Transverse colon (tissue), 4 donors: ENCODE results near the gene ZNF205.

Experiments used
- CTCF ChIP-seq, 5 experiments: fragments of 200-600 bp in 3 of 5; fragments of 450-650 bp in 2 of 5; sonication (generic) in 3 of 5; IDR thresholded peaks; 1 replicate in 2 of 5; 2 replicates in 3 of 5; pipeline ENCODE4 v1.5.1; 2016 to 2017; ENCODE audit warnings: antibody characterized with exemption in 5 of 5, inconsistent platforms in 3 of 5, mild to moderate bottlenecking in 2 of 5, moderate library complexity in 1 of 5
- POLR2A ChIP-seq: fragments of 450-650 bp; IDR thresholded peaks from one replicate; pipeline ENCODE4 v1.6.1; 2016; ENCODE audit warnings: antibody characterized with exemption, mild to moderate bottlenecking, moderate library complexity
- POLR2AphosphoS5 ChIP-seq, 3 donors: sonication (generic); formaldehyde crosslinking; IDR thresholded peaks; one replicate each; pipeline ENCODE4 v1.6.1; 2016; ENCODE audit warnings: antibody characterized with exemption in 3 of 3

DNA sequence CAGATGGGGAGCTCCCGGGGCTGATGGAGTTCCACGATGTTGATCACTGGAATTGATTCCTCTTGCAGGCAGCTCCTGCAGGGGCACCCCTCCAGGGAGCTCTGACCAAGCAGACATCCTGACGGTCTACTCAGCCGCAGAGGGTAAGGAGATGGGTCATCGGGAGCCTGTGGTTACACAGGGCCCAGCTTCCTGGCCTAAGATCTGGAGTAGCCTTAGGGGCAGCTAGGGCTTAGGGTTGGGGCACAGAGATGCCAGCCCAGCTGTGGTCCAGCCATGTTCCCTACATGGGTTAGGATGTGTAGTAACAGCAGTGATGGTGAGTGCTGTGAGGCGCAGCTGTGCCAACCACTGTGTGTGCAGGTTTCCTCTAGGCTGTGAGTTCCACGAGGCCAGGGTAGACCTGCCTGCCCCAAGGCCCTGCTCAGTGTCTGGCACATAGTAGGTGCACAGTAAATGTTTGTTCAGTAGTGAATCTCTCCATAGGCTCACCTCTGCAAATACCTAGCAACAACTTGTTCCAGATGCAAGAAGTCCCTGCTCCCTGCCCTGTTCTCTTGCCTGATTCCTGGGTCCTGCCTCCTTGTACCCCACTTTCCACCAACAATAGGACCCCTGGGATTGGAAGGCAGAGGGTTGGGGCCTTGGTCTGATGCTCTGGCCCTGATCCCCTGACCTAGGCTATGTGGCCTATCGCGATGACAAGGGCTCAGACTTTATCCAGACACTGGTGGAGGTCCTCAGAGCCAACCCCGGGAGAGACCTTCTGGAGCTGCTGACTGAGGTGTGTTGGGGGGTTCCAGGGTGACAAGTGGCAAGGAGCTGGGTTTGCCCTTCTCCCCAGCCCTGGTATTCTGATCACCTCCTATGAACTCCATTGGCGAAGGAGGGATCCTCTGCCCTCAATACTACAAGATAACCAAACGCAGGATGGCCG, 36.1 kb downstream of the ZNF205 start:
- no peak for TF ChIP-seq POLR2AphosphoS5 (IDR thresholded peaks at IDR 0.05)
- no peak for TF ChIP-seq CTCF (IDR thresholded peaks at IDR 0.05)
- no peak for TF ChIP-seq POLR2A
